OCI-LY1 (cell line): ENCODE results near the gene STARD13.

Experiments used
- H2AFZ ChIP-seq: fragments of 200-600 bp; sonication (generic), shearing (Covaris generic); 2 replicates; pipeline ENCODE4 v1.6.0; 2014; ENCODE audit warnings: antibody characterized with exemption, mild to moderate bottlenecking, low read length
- H3F3A ChIP-seq: fragments of 200-600 bp; sonication (generic), shearing (Covaris generic); 2 replicates; pipeline ENCODE4 v1.6.0; 2014; ENCODE audit warnings: mild to moderate bottlenecking, antibody characterized with exemption, low read length, moderate library complexity; ENCODE audit not compliant: insufficient read depth
- H3K27ac ChIP-seq: fragments of 200-600 bp; sonication (generic); 2 replicates; pipeline ENCODE4 v1.5.1; 2014; ENCODE audit warnings: low read length, mixed run types, mild to moderate bottlenecking, low read depth; ENCODE audit not compliant: poor library complexity, severe bottlenecking
- H3K27me3 ChIP-seq: fragments of 200-600 bp; sonication (generic); 2 replicates; pipeline ENCODE4 v1.6.0; 2014; ENCODE audit warnings: antibody characterized with exemption, mild to moderate bottlenecking, low read length, moderate library complexity; ENCODE audit not compliant: insufficient read depth
- H3K36me3 ChIP-seq: fragments of 200-600 bp; sonication (generic); 2 replicates; pipeline ENCODE4 v1.6.1; 2014; ENCODE audit warnings: mild to moderate bottlenecking, antibody characterized with exemption, low read length, moderate library complexity, mixed read lengths; ENCODE audit not compliant: insufficient read depth
- H3K4me1 ChIP-seq: fragments of 200-600 bp; sonication (generic); 2 replicates; pipeline ENCODE4 v1.5.1; 2014; ENCODE audit warnings: mild to moderate bottlenecking, low read length, moderate library complexity; ENCODE audit not compliant: insufficient read depth, severe bottlenecking
- H3K4me2 ChIP-seq: fragments of 200-600 bp; sonication (generic), shearing (Covaris generic); 2 replicates; pipeline ENCODE4 v1.6.1; 2014; ENCODE audit warnings: low read length
- H3K4me3 ChIP-seq: fragments of 200-600 bp; sonication (generic); 2 replicates; pipeline ENCODE4 v1.5.1; 2014; ENCODE audit warnings: low read length, low read depth, mild to moderate bottlenecking, mixed read lengths; ENCODE audit not compliant: poor library complexity, severe bottlenecking
- H3K79me2 ChIP-seq: fragments of 200-600 bp; shearing (Covaris generic); 2 replicates; pipeline ENCODE4 v1.6.1; 2016; ENCODE audit warnings: mixed run types, low read length, mixed read lengths; ENCODE audit not compliant: insufficient read depth
- H3K9ac ChIP-seq: fragments of 200-600 bp; sonication (generic), shearing (Covaris generic); 2 replicates; pipeline ENCODE4 v1.6.1; 2014; ENCODE audit warnings: mild to moderate bottlenecking, low read length, mixed read lengths
- H3K9me2 ChIP-seq: fragments of 200-600 bp; sonication (generic), shearing (Covaris generic); 2 replicates; pipeline ENCODE4 v1.6.1; 2014; ENCODE audit warnings: low read depth, mild to moderate bottlenecking, low read length, mixed read lengths
- H3K9me3 ChIP-seq: fragments of 200-600 bp; shearing (Covaris generic); 2 replicates; pipeline ENCODE4 v1.6.1; 2014; ENCODE audit warnings: low read length, mixed read lengths
- H4K20me1 ChIP-seq: fragments of 200-600 bp; sonication (generic), shearing (Covaris generic); 2 replicates; pipeline ENCODE4 v1.6.0; 2016; ENCODE audit warnings: mild to moderate bottlenecking, low read length; ENCODE audit not compliant: insufficient read depth
- CTCF ChIP-seq: fragments of 200-600 bp; sonication (generic), shearing (Covaris generic); IDR thresholded peaks from 2 replicates; pipeline ENCODE4 v1.5.1; 2017; ENCODE audit warnings: mild to moderate bottlenecking, antibody characterized with exemption, low read length, moderate library complexity, mixed read lengths
- EZH2 ChIP-seq: fragments of 200-600 bp; sonication (generic), shearing (Covaris generic); IDR thresholded peaks from 2 replicates; pipeline ENCODE4 v1.8.0; 2017; ENCODE audit warnings: borderline replicate concordance, mixed run types, mild to moderate bottlenecking, antibody characterized with exemption, low read length, moderate library complexity, mixed read lengths

Gene STARD13

GRCh38 chr13:33303855-33304597 lies 18.5 kb upstream of the STARD13 start:
- H3K9ac ChIP-seq = no peak overlapping the region
- H3F3A ChIP-seq = no peaks in the 10 kb centered on the region
- H3K9me2 ChIP-seq = no peaks in the 10 kb centered on the region
- H3K4me3 ChIP-seq = no peak overlapping the region
- H3K9me3 ChIP-seq = no peaks in the 10 kb centered on the region
- no peaks in the 10 kb centered on the region for H3K36me3 ChIP-seq
- H3K27ac ChIP-seq = no peak overlapping the region
- H3K4me1 ChIP-seq = no peaks in the 10 kb centered on the region
- no peaks in the 10 kb centered on the region for H3K27me3 ChIP-seq
- H4K20me1 ChIP-seq = no peaks in the 10 kb centered on the region
- TF ChIP-seq EZH2 = no peak
- TF ChIP-seq CTCF = no peak
- H3K79me2 ChIP-seq = no peaks in the 10 kb centered on the region
- no peak overlapping the region for H3K4me2 ChIP-seq
- no peak overlapping the region for H2AFZ ChIP-seq

- H3K36me3 ChIP-seq = no peaks in the 10 kb centered on the region
- H3K9ac ChIP-seq = no peak overlapping the region
- H4K20me1 ChIP-seq = no peaks in the 10 kb centered on the region
- no peaks in the 10 kb centered on the region for H3K4me1 ChIP-seq
- no peak overlapping the region for H3K4me2 ChIP-seq
- TF ChIP-seq CTCF = no peak
- no peak for TF ChIP-seq EZH2
- no peaks in the 10 kb centered on the region for H3K9me3 ChIP-seq
- no peaks in the 10 kb centered on the region for H3F3A ChIP-seq
- no peak overlapping the region for H2AFZ ChIP-seq
- no peaks in the 10 kb centered on the region for H3K27me3 ChIP-seq
- no peaks in the 10 kb centered on the region for H3K9me2 ChIP-seq
- no peaks in the 10 kb centered on the region for H3K79me2 ChIP-seq
- H3K27ac ChIP-seq = no peak overlapping the region
- no peak overlapping the region for H3K4me3 ChIP-seq
Measured at GRCh38 chr13:33299626-33300025, 14.1 kb upstream of the STARD13 start.

- Histone ChIP-seq H3K9me3 (no peaks in the 10 kb centered on the region), H3K36me3 (no peaks in the 10 kb centered on the region)
Measured at GRCh38 chr13:33296793-33297425, 11.4 kb upstream of the STARD13 start.

More at GRCh38 chr13:33296793-33297425, 11.4 kb upstream of the STARD13 start:
- no peaks in the 10 kb centered on the region for H3F3A ChIP-seq
- H3K4me1 ChIP-seq = no peaks in the 10 kb centered on the region
- no peaks in the 10 kb centered on the region for H3K79me2 ChIP-seq
- H3K27me3 ChIP-seq = no peaks in the 10 kb centered on the region
- no peaks in the 10 kb centered on the region for H4K20me1 ChIP-seq
- H3K4me2 ChIP-seq = no peak overlapping the region
- no peak overlapping the region for H2AFZ ChIP-seq
- TF ChIP-seq EZH2 (no peak), CTCF (no peak)
- H3K9ac ChIP-seq = no peak overlapping the region
- H3K9me2 ChIP-seq = no peaks in the 10 kb centered on the region
- H3K27ac ChIP-seq = no peak overlapping the region
- no peak overlapping the region for H3K4me3 ChIP-seq
